Kidney tubule cell (primary cell): ENCODE results near the gene SLC7A6OS.

Experiments
- DNase-seq: peaks from one replicate; pipeline ENCODE4 v3.0.0-alpha.2; 2018; ENCODE audit warnings: low spot score

Gene SLC7A6OS

GRCh38 chr16:68279726-68280558, 30.8 kb downstream of the SLC7A6OS start:
- DNase-seq, result no peak

- DNase-seq, result no peak
Observed at GRCh38 chr16:68276223-68276622, 34.5 kb downstream of the SLC7A6OS start.

GRCh38 chr16:68275611-68276191, 35.0 kb downstream of the SLC7A6OS start:
- no peak for DNase-seq

DNA sequence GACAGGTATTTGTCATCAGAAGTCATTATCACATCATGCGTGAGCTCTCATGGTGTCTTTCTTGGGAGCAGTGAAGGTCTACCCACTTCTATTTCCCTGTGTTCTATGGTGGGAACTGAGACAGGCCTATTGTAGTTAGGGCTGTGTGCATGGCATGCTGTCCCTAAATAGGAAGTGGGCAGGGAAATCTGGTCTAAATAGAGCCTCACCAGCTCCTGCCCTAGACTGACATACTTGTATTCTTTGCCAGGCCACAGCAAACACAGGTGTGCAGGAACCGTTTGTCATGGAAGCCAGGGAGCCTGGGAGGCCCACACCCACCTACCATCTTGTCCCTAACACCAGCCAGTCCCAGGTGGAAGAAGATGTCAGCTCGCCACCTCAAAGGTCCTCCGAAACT, 36.3 kb downstream of the SLC7A6OS start:
- DNase-seq, result no peak

DNA sequence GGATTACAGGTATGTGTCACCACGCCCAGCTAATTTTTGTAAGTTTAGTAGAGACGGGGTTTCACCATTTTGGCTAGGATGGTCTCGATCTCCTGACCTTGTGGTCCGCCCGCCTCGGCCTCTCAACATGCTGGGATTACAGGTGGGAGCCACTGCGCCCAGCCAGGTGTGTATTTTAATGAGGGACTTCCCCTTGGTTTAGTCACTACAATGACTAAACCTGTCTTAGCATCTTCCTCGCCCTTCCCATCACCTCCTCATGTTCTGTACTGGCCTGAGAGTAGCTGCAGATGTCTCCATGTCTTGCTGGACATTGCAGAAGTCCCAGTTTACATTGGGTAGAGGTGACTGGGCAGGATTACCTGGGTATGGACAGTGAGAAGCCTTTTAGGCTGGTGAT, 36.9 kb downstream of the SLC7A6OS start:
- peak; percentile 44 for DNase-seq

DNA sequence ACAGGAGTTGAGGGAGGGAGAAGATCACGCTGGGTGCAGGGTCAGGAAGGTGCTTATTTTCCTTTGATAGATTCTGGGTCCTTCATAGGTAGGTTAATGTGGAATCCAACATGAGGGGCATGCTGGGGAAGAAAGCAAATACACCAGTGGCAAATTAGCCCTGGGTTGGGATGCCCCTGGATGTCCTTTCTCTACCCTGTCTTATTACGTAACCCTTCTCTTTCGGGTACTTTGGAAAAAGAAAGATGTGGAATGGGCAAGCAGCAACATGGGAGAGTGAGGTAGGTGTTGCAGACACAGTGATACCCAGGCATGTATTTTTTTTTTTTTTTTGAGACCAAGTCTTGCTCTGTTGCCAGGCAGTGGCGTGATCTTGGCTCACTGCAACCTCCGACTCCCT, 37.3 kb downstream of the SLC7A6OS start:
- no peak for DNase-seq

DNA sequence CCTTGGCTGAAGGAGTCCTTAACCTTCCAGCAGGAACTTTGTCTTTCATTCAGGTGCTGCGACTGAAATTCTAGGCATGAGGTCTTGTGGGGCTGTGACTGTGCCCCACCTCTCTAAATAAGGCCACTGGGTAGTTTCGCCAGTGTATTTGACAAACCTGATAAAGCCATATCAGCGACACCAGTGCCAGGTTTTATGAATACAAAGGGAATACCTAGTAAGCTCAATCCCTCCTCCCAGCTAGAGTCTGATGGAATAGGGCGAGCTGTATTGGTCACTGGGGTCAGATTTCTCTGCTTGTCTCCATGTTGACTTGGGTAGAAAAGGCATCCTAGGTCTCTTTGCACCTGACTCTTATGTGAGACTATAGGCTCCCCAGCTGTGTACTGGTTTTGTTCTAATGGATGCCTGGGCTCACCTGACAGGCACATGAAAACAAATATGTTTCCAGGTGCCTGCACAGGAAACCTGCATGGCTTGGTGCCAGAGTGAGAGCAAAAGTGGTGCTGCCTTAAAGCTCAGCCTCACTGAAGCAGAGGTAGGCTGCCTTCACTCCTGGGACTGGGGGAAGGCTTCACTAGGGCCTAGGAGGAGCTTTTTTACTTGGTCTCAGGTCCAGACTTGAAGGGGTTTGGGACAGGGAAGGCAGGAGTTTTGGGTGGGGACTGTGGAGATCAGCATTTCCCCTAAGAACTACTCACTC, 38.1 kb downstream of the SLC7A6OS start:
- DNase-seq, result no peak

- DNase-seq, result no peak
Observed at GRCh38 chr16:68270353-68270752, 40.4 kb downstream of the SLC7A6OS start.

DNA sequence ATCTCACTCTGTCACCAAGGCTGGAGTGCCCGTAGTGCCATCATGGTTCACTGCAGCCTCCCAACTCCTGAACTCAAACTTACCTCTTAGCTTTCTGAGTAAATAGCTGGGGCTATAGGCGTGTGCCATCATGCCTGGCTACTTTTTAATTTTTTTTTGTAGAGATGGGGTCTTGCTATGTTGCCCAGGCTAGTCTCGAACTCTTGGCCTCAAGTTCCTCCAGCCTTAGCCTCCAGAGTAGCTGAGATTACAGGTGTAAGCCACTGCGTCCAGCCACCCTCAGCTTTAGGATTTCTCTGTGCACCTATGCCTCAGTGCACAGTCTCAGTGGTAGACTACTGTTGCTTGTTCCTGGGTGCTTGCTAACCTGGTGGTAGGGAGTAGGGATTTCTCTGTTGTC, 41.0 kb downstream of the SLC7A6OS start:
- no peak for DNase-seq

DNA sequence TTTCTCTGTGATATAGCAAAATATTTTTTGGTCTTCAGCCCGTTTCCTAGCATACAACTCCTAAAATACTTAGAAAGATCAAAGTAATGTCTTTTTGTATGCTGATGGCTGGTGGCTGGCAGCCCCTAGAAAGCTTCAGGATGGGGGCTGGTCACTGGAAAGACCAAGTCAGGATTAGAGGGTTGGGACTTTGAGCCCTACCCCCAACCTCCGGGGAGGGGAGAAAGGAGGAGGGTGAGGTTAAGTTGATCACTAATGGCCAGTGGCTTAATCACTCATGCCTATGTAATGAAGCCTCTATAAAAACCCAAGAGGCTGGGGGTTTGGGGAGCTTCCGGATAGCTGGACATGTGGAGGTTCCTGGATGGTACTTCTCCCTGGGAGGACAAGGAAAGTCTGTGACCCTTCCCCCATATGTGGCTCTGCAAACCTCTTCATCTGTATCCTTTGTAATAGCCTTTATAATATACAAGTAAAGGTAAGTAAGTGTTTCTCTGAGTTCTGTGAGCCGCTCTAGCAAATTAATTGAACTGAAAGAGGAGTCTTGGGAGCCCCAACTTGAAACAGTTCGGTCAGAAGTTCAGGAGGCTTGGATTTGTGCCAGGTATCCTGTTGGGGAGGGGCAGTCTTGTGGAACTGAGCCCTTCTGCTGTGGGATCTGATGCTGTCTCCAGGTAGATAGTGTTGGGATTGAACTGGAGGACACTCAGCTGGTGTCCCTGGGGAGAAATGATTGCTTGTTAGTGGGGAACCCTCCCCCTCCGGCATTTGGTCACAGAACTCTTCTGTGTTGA, 42.9 kb downstream of the SLC7A6OS start:
- DNase-seq, result no peak

DNA sequence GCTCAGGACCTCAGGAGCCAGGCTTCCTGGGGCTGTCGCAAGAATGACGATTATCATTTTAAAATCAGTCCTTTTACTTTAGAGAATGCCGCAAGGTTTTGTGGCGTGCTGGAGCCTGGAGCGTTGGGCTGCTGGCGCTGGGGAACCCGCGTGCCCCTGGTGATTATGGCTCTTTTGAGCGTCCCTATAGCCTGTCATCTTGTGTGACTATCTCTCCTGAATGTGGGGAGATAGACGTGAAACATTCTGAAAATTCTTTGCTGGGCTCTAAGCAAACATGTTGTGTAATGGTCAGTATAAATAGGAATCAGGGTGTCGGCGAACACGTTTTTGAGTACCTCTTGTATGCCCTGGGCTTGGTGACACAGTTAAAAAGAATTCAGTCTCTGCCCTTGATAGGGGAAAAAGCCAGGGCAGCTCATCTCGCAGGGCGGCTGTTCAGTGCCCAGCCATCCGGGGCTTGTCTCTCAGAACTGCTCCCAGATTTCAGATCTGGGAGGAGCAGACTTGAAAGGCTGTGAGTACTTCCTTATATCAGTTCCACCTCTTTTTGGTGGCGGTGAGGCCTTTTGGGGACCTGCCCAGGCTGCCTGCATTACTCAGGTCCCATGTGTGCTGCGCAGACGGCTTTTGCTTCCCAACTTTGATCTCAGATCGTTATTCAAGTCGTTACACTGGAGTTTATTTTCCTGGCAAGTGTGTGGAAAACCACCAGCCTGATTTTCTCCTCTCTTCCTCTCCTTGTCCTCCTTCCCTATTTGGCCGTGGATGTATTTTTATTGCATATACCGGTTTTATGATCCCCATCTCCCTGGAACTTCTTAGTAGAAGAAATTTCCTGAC, 45.4 kb downstream of the SLC7A6OS start:
- peak; percentile 94 for DNase-seq

DNA sequence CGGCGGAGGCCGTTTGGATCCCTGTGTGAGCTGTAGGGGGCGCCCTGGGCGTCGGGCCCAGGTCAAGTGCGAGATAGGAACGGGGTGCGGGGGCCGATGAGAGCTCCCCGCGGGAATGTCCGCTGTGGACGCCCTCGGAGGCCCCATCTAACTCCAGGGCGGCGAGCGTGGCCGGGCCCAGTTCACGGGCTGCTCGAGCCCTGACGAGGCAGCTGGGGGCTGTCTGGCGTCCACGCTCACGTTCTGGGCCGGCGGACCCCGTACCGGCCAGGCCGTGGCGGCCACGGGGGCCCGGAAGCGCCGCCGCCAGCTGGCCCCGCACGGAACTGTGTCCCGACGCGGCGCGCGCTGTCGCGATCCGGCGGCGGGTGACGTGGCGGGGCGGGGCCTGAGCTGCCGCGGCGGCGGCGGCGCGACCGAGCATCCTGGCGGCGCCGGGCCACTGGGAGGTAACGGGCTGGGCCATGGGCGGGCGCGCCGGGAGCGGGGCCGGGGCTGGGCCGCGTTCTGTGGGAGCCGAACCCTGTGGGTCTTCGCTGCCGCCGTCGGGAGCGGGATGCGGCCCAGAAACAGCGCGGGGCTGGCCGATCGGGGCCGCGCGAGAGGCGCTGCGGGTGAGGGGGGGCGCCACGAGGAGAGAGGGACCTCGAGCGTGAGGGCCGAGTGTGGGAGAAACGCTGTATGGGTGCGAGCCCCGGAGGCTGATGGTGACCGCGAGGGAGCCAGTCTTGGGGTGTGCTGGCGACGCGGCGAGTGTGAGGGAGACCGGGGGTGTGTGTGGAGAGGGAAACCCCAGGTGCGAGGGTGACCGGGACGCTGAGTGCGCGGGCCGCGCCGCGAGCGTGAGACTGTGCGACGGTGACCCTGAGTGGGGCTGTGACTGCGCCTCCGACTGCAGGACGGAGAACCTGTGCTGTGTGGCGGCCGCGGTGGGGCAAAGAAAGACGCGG, 46.3 kb downstream of the SLC7A6OS start, which contains the start of gene SLC7A6:
TSS of gene SLC7A6 (plus strand) at position 399 of the 950 bp plus-strand sequence. CDS start 10,201 bp downstream, outside the sequence.
- peak; percentile 73 for DNase-seq

GRCh38 chr16:68263559-68264127, 47.1 kb downstream of the SLC7A6OS start:
- no peak for DNase-seq

GRCh38 chr16:68259007-68259825, 51.5 kb downstream of the SLC7A6OS start:
- DNase-seq, result no peak

- DNase-seq, result peak; percentile 100
Observed at GRCh38 chr16:68257906-68258800, 52.6 kb downstream of the SLC7A6OS start.

- DNase-seq, result peak; percentile 37
Observed at GRCh38 chr16:68257251-68257905, 53.4 kb downstream of the SLC7A6OS start.

DNA sequence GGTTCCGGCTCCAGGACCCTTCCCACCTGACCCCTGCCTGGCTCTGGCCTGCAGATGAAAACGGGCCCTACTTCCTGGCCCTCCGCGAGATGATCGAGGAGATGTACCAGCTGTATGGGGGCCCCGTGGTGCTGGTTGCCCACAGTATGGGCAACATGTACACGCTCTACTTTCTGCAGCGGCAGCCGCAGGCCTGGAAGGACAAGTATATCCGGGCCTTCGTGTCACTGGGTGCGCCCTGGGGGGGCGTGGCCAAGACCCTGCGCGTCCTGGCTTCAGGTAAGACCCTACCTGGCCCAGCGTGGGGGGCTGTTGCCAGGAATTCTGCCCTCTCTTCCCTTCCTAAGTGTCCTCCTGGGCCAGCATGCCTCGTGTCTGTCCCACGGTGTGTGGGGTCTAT, 55.0 kb downstream of the SLC7A6OS start:
- no peak for DNase-seq
